Esophagus squamous epithelium (tissue), 4 donors: Measurements from ENCODE around the gene NTN5.

Experiments
- CTCF ChIP-seq, 6 experiments: fragments of 450-650 bp in 4 of 6; fragments of 200-600 bp in 2 of 6; sonication (generic) in 2 of 6; IDR thresholded peaks; one replicate each; pipeline ENCODE4 v1.5.1; 2016 to 2019; ENCODE audit warnings: antibody characterized with exemption in 6 of 6, mild to moderate bottlenecking in 4 of 6, moderate library complexity in 4 of 6
- POLR2A ChIP-seq, 4 donors: fragments of 450-650 bp; IDR thresholded peaks; one replicate each; pipeline ENCODE4 v1.6.1; 2017; ENCODE audit warnings: antibody characterized with exemption in 4 of 4, mild to moderate bottlenecking in 4 of 4, moderate library complexity in 3 of 4

- no peak for TF ChIP-seq CTCF (IDR thresholded peaks at IDR 0.05)
- no peak for TF ChIP-seq POLR2A (IDR thresholded peaks at IDR 0.05)
These were observed 4.1 kb downstream of the NTN5 start for GRCh38 chr19:48668761-48669160.
